Activated CD4-positive, alpha-beta memory T cell treated with anti-CD3 and anti-CD28 coated beads for 36 hours (primary cell): Measurements from ENCODE around the gene KDM7A. TPM values are rescaled to one million over a fixed set of nuclear protein-coding genes. Genes with fewer than 3 reads are reported as not detected.

ENCODE experiments used
- CTCF ChIA-PET: fragments of 350-600 bp; sonication (Branson Sonifier 250); formaldehyde crosslinking; loops from one replicate; lab custom pipeline; 2021; ENCODE audit warnings: antibody characterized with exemption, inconsistent platforms; lab: Charles Lee
- POLR2A ChIA-PET: fragments of 350-600 bp; sonication (Branson Sonifier 250); formaldehyde crosslinking; loops from one replicate; lab custom pipeline; 2021; ENCODE audit warnings: antibody characterized with exemption; lab: Charles Lee
- DNase-seq: peaks from one replicate; pipeline ENCODE4 v3.0.0-alpha.2; 2020
- H3K27ac Mint-ChIP-seq: one replicate; pipeline ENCODE4 v1.8.0; 2021; ENCODE audit warnings: mixed read lengths
- H3K27me3 Mint-ChIP-seq: one replicate; pipeline ENCODE4 v1.8.0; 2021; ENCODE audit warnings: mixed read lengths
- H3K36me3 Mint-ChIP-seq: one replicate; pipeline ENCODE4 v1.8.0; 2021; ENCODE audit warnings: mixed read lengths
- H3K4me1 Mint-ChIP-seq: one replicate; pipeline ENCODE4 v1.8.0; 2021; ENCODE audit warnings: low read depth, mixed read lengths
- H3K4me3 Mint-ChIP-seq: one replicate; pipeline ENCODE4 v1.8.0; 2021; ENCODE audit warnings: mild to moderate bottlenecking, mixed read lengths
- H3K9me3 Mint-ChIP-seq: one replicate; pipeline ENCODE4 v1.8.0; 2021; ENCODE audit warnings: mixed read lengths
- intact Hi-C: fragments of 100-400 bp; cut with micrococcal nuclease; formaldehyde crosslinking; loops from one replicate; pipeline ENCODE4 v1.15.1; 2023
- total RNA-seq, 2 experiments: library from RNA; stranded (reverse); gene quantifications; one replicate each; pipeline ENCODE4 v1.2.3, GENCODE V29; 2021

KDM7A gene
- total RNA-seq, 2 experiments from 2014 or later, result 23.4 to 24.5 TPM

DNA sequence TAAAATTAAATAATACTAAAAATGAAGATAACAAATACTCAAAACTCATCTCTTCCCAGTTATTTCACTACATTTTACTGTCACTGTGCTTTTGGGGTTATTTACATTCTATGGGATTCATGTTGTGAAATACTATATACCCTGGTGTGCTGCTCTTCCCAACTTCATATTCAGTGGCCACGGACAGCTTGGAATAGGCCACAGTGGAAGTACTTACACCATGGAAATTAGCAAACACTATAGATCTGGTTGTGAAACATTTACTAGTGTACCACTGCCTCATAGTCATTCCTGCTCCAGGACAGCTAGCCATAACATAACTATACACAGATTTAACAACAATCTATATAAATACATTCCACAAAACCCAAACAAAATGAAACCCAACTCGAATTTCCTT is 21.2 kb upstream of the KDM7A start:
- Mint-ChIP-seq H3K9me3 (peaks cover 6% of the 10 kb centered on the region), H3K36me3 (peaks cover 4% of the 10 kb centered on the region), H3K4me1 (peaks cover 28% of the 10 kb centered on the region), H3K27me3 (no peaks in the 10 kb centered on the region), H3K27ac (no peak overlapping the region), H3K4me3 (no peak overlapping the region)
- intact Hi-C loops, result loop anchor here (2.0 kb wide), 1 partner anchor 15 kb away; no protein-coding TSS in a partner anchor
- ChIA-PET CTCF (interaction anchor here (0.9 to 1.8 kb wide), 2 partner anchors 9 to 106 kb away, joined by 3 to 8 read pairs; no protein-coding TSS in a partner anchor), POLR2A (no interaction called here)
- no peak for DNase-seq

DNA sequence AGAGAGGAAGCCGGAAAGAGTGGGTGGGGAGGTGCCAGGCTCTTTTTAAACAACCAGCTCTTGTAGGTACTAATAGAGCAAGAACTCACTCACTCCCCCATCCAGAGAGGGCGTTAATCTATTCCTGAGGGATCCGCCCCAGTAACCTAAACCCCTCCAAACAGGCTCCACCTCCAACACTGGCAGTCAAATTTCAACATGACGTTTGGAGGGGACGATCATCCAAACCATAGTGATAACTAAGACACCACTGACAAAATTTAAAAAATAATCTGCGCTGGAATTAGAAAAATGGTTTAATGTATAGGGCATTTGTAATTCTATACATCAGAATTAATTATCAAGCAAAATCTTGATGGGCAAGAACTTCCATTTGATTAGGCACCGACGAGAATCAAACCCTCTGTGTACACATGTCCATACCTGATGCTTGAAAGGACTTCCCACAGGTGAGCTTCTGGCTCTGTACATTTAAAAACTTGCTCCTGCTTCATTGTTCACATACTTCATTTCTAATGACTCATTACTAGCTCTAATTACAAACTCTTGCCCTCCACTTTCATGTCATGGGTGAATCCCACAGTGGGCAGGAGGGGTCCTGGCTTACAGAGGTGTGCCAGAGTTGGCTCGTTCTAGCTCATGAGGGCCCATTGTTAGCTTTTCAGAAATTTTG is 20.6 kb upstream of the KDM7A start:
- intact Hi-C loops, result loop anchor here (2.0 kb wide), 1 partner anchor 15 kb away; no protein-coding TSS in a partner anchor
- ChIA-PET POLR2A (interaction anchor here (1.7 kb wide), 1 partner anchor 10 kb away, joined by 4 read pairs; no protein-coding TSS in a partner anchor), CTCF (interaction anchor here (1.8 kb wide), 1 partner anchor 10 kb away, joined by 8 read pairs; no protein-coding TSS in a partner anchor)
- no peak overlapping the region for H3K27ac Mint-ChIP-seq
- DNase-seq, result no peak
- H3K4me1 Mint-ChIP-seq, result peaks cover 31% of the 10 kb centered on the region
- H3K36me3 Mint-ChIP-seq, result peaks cover 4% of the 10 kb centered on the region
- H3K4me3 Mint-ChIP-seq, result no peak overlapping the region
- H3K9me3 Mint-ChIP-seq, result peaks cover 2% of the 10 kb centered on the region
- no peaks in the 10 kb centered on the region for H3K27me3 Mint-ChIP-seq

DNA sequence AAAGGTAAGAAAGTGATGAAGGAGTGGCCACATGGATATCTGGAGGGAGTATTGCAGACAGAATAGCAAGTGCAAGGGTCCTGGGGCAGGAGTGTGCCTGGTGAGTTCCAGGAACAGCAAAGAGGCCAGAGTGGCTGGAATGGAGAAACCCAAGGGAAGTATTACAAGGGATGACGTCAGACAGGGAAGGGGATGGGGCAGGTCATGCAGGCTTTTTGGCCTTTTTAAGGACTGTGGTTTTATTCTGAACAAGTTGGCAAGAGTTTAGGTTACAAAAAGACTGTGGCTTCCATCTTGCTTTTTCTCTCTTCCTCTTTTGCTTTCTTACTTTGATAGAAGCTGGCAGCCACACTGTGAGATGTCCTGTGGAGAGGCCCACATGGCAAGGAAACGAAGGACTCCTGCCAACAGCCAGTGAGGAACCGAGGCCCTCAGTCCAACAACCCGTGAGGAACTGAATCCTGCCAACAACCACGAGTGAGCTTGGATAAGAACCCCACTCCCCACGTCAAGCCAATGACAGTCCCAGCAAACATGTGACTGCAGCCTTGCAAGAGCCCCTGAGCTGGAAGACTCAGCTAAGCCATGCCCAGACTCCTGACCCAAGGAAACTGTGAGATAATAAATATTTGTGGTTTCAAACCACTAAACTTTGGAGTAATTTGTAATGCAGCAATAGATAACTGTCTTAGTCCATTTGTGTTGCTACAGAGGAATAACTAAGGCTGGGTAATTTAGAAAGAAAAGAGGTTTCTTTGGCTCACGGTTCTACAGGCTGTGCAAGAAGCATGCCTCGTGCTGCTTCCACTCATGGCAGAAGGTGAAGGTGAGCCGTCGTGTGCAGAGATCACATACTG is 19.8 kb upstream of the KDM7A start:
- Mint-ChIP-seq H3K4me1 (peaks cover 33% of the 10 kb centered on the region), H3K9me3 (peaks cover 2% of the 10 kb centered on the region), H3K27ac (peak overlapping the region; percentile 24), H3K36me3 (peaks cover 4% of the 10 kb centered on the region), H3K27me3 (no peaks in the 10 kb centered on the region), H3K4me3 (no peak overlapping the region)
- CTCF ChIA-PET, result no interaction called here
- intact Hi-C loops, result loop anchor here (1.0 to 2.0 kb wide), 2 partner anchors 11 to 16 kb away; no protein-coding TSS in a partner anchor
- POLR2A ChIA-PET, result interaction anchor here (1.6 to 1.7 kb wide), 2 partner anchors 11 to 19 kb away, joined by 4 to 6 read pairs; partner anchors contain the start of gene KDM7A
- no peak for DNase-seq

DNA sequence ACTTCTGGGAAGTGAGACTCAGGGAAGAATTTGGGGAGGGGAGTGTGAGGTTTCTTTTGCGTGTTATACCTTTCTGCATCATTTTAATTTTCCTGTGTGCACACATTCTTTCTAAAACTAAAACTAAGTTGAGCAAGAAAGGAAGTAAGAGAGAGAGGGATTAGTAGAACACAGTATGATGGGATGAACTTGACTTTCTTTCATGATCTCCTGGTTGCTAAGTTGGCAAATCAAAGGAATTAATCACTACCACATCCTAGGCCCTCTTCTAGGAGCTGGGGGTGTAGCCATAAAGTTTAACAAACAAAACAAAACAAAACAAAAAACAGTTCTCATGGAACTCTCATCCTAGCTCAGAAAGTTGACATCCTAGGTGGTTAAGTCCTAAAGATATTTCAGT is 19.1 kb upstream of the KDM7A start:
- intact Hi-C loops, result loop anchor here (1.0 to 2.0 kb wide), 2 partner anchors 11 to 17 kb away; no protein-coding TSS in a partner anchor
- Mint-ChIP-seq H3K27ac (peak overlapping the region; percentile 24), H3K36me3 (peaks cover 4% of the 10 kb centered on the region), H3K27me3 (no peaks in the 10 kb centered on the region), H3K4me3 (no peak overlapping the region), H3K9me3 (peaks cover 2% of the 10 kb centered on the region), H3K4me1 (peaks cover 33% of the 10 kb centered on the region)
- ChIA-PET CTCF (no interaction called here), POLR2A (interaction anchor here (1.6 to 1.7 kb wide), 2 partner anchors 11 to 19 kb away, joined by 4 to 6 read pairs; partner anchors contain the start of gene KDM7A)
- no peak for DNase-seq

DNA sequence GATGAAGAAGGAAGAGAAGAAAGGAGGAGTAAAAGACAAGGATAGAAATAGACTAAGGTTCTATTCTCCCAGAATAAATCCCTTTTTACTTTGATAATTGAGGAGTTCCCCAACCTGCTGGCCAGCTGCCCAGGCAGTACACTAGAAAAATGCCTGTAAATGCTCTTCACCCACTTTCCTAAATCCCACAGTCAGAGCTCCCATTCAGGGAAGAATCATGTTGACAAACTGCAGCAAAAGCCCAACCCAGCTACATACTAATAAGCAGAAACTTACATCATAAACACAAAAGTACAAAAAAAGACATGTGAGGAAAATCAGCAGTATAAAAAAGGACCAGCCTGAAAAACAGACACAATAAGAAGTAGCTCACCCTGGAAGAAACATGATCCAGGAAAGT is 15.8 kb upstream of the KDM7A start:
- H3K27ac Mint-ChIP-seq, result no peak overlapping the region
- H3K4me1 Mint-ChIP-seq, result peaks cover 32% of the 10 kb centered on the region
- no peak overlapping the region for H3K4me3 Mint-ChIP-seq
- peaks cover 2% of the 10 kb centered on the region for H3K9me3 Mint-ChIP-seq
- no peaks in the 10 kb centered on the region for H3K27me3 Mint-ChIP-seq
- intact Hi-C loops, result no loop called here
- ChIA-PET POLR2A (interaction anchor here (2.4 kb wide), 1 partner anchor 15 kb away, joined by 11 read pairs; the partner anchor contains the start of gene KDM7A), CTCF (interaction anchor here (1.0 to 1.1 kb wide), 2 partner anchors 16 to 189 kb away, joined by 3 to 6 read pairs; partner anchors contain the start of gene KDM7A)
- DNase-seq, result no peak
- peaks cover 3% of the 10 kb centered on the region for H3K36me3 Mint-ChIP-seq

DNA sequence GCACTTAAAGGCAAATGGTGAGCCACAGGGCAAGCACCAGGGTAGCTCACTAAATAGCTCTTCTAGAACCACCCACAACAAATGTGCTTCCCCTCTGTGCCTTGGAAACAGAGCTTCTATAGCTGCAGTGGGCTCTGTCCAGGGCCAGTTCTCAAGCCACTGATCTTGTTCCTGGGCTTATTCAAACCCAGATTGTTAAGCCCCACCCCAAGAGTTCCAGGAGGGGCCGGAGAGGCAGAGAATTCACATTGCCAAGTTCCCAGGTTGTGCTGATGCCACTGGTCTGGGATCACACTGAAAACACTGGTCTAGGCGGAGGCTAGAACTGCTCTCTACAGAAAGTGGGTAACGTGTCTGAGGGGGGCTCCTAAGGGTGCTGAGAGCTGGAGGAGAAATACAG is 15.4 kb upstream of the KDM7A start:
- Mint-ChIP-seq H3K36me3 (no peaks in the 10 kb centered on the region), H3K27me3 (no peaks in the 10 kb centered on the region), H3K27ac (no peak overlapping the region), H3K9me3 (peaks cover 2% of the 10 kb centered on the region), H3K4me1 (peaks cover 27% of the 10 kb centered on the region), H3K4me3 (no peak overlapping the region)
- CTCF ChIA-PET, result interaction anchor here (1.0 to 1.1 kb wide), 2 partner anchors 15 to 189 kb away, joined by 3 to 6 read pairs; partner anchors contain the start of gene KDM7A
- intact Hi-C loops, result no loop called here
- no peak for DNase-seq
- POLR2A ChIA-PET, result interaction anchor here (2.4 kb wide), 1 partner anchor 15 kb away, joined by 11 read pairs; the partner anchor contains the start of gene KDM7A

DNA sequence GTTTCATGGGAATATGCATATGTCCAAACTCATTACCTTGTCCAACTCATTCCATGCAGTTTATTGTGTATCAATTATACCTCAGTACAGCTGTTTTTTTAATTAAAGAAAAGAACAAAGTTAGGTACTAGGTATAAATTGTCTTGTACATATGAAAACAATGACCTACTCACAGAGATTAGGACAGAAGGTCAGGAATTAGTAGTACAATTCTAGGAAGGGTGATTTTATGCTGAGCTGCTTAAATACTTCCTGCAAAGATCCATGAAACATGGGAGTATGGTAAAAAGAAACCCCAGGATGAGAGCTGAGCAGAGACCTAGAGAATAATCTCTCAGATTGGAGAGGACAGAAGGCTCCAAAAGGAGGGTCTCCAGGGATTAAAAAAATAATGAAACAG is 13.8 kb upstream of the KDM7A start:
- no peaks in the 10 kb centered on the region for H3K9me3 Mint-ChIP-seq
- peaks cover 13% of the 10 kb centered on the region for H3K4me1 Mint-ChIP-seq
- no peak overlapping the region for H3K27ac Mint-ChIP-seq
- H3K4me3 Mint-ChIP-seq, result no peak overlapping the region
- intact Hi-C loops, result no loop called here
- ChIA-PET POLR2A (no interaction called here), CTCF (no interaction called here)
- no peaks in the 10 kb centered on the region for H3K27me3 Mint-ChIP-seq
- DNase-seq, result no peak
- no peaks in the 10 kb centered on the region for H3K36me3 Mint-ChIP-seq

DNA sequence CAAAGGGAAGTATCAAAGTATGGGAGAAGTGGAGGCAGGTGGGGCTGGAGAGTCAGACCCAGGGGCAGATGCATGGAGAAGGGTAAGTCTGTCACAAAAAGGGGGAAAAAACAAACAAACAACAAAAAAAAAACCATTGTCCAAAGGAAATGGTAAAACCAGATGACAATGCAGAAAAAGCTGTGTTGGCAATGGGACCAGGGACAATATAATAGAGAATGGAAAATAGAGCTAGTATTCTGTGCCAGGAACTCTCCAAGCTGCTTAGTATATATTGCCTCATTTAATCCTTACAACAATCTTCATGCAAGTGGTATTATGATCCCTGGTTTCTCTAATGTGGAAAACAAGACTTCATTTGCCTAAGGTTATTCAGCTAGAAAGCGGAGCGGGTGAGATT is 13.1 kb upstream of the KDM7A start:
- H3K4me3 Mint-ChIP-seq, result no peak overlapping the region
- CTCF ChIA-PET, result interaction anchor here (1.3 kb wide), 1 partner anchor 10 kb away, joined by 4 read pairs; no protein-coding TSS in a partner anchor
- POLR2A ChIA-PET, result no interaction called here
- H3K9me3 Mint-ChIP-seq, result no peaks in the 10 kb centered on the region
- no peak overlapping the region for H3K27ac Mint-ChIP-seq
- H3K27me3 Mint-ChIP-seq, result peaks cover 2% of the 10 kb centered on the region
- intact Hi-C loops, result no loop called here
- peaks cover 11% of the 10 kb centered on the region for H3K4me1 Mint-ChIP-seq
- no peak for DNase-seq
- no peaks in the 10 kb centered on the region for H3K36me3 Mint-ChIP-seq

DNA sequence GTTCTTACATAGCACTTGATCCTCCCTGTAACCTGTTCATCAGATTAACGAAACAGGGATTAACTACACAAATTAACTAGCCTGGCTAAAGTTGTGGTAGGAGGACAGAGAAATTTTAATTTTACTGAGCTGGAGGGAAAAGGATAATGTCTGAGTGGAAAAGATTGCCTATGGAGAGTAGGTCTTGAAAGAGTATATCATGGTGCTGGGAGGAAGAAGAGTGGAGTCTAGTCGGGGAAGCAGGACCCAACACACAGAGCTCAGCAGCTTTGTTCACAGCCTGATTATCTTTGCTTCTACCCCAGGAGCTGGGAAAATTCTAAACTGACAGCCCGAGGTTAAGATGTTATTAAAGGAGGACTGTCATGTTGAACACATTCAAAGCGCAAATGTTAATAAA is 6.1 kb upstream of the KDM7A start:
- Mint-ChIP-seq H3K4me3 (no peak overlapping the region), H3K4me1 (peaks cover 14% of the 10 kb centered on the region), H3K27me3 (peaks cover 6% of the 10 kb centered on the region), H3K36me3 (peaks cover 8% of the 10 kb centered on the region), H3K27ac (no peak overlapping the region), H3K9me3 (peaks cover 8% of the 10 kb centered on the region)
- ChIA-PET POLR2A (no interaction called here), CTCF (no interaction called here)
- DNase-seq, result no peak
- intact Hi-C loops, result no loop called here

DNA sequence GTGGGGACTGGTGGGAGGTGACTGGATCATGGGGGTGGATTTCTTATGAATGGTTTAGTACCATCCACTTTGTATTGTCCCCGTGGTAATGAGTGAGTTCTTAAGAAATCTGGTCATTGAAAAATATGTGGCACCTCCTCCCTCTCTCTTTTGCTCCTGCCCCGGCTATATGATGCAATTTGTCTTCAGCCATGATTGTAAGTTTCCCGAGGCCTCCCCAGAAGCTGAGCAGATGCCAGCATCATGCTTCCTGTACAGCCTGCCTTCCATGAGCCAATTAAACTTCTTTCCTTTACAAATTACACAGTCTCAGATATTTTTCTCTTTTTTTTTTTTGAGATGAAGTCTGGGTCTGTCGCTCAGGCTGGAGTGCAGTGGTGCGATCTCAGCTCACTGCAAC is 2.6 kb upstream of the KDM7A start:
- Mint-ChIP-seq H3K27me3 (peaks cover 4% of the 10 kb centered on the region), H3K4me1 (peaks cover 29% of the 10 kb centered on the region), H3K27ac (peak overlapping the region; percentile 3), H3K4me3 (no peak overlapping the region), H3K36me3 (peaks cover 11% of the 10 kb centered on the region), H3K9me3 (peaks cover 8% of the 10 kb centered on the region)
- CTCF ChIA-PET, result no interaction called here
- POLR2A ChIA-PET, result interaction anchor here (4.6 kb wide), 1 partner anchor 52 kb away, joined by 86 read pairs; no protein-coding TSS in a partner anchor
- peak; percentile 28 for DNase-seq
- intact Hi-C loops, result loop anchor here (5.0 to 10.0 kb wide), 5 partner anchors 92 to 1555 kb away; partner anchors contain the start of genes HIPK2, LUC7L2, RAB19 and SSBP1

DNA sequence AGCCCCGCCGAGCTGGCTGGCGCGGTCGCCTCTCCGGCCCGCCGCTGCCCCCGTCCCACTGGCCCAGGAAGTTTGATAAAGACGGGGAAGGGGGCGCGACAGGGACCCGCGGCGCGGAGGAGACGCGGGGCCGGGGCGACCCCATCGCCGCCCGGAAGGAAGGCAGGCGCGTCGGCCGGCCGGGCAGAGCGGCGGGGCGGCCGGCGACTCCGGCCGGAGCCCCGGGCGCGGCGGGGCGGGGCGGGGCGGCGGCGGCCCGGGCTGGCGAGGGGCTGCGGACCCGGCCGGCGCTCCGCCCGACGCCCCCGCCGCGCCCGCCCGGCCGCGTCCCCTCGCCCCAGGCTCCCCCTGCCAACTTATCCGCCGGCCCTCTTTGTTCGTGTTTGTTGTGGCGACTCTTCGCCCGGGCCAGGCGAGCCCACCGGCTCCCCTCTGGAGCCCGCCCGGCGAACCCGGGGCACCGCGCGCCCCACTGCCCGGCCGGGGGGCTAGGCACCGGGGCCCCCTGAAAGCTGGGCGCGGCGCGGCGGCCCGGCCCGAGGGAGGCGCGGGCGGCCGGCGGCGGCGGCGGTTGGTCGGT is 571 bp downstream of the KDM7A start:
- no peak for DNase-seq
- CTCF ChIA-PET, result interaction anchor here (0.7 to 1.4 kb wide), 8 partner anchors 11 to 268 kb away, joined by 3 to 7 read pairs (median 3); partner anchors contain the start of gene PARP12

More for the DNA sequence above, 571 bp downstream of the KDM7A start:
- peaks cover 46% of the 10 kb centered on the region for H3K4me1 Mint-ChIP-seq
- H3K27me3 Mint-ChIP-seq, result no peaks in the 10 kb centered on the region
- H3K27ac Mint-ChIP-seq, result peak overlapping the region; percentile 91
- H3K4me3 Mint-ChIP-seq, result peak overlapping the region; percentile 97
- peaks cover 21% of the 10 kb centered on the region for H3K36me3 Mint-ChIP-seq
- POLR2A ChIA-PET, result interaction anchor here (0.6 to 4.6 kb wide), 18 partner anchors 11 to 221 kb away, joined by 3 to 86 read pairs (median 6); no protein-coding TSS in a partner anchor
- peaks cover 8% of the 10 kb centered on the region for H3K9me3 Mint-ChIP-seq
- intact Hi-C loops, result loop anchor here (5.0 to 10.0 kb wide), 5 partner anchors 89 to 1559 kb away; partner anchors contain the start of genes HIPK2, LUC7L2, RAB19 and SSBP1
